Loucy (cell line): ENCODE data around the gene UBASH3A.

Experiments used
- H2AFZ ChIP-seq: fragments of 200-600 bp; sonication (generic); 2 replicates; pipeline ENCODE4 v1.6.0; 2016; ENCODE audit warnings: antibody characterized with exemption, mild to moderate bottlenecking, low read length, moderate library complexity
- H3F3A ChIP-seq: fragments of 200-600 bp; 2 replicates; pipeline ENCODE4 v1.6.0; 2016; ENCODE audit warnings: antibody characterized with exemption, low read depth, mild to moderate bottlenecking
- H3K27me3 ChIP-seq: fragments of 200-600 bp; sonication (generic); 2 replicates; pipeline ENCODE4 v1.6.1; 2014; ENCODE audit warnings: low read length, mild to moderate bottlenecking; ENCODE audit not compliant: insufficient read depth, poor library complexity, severe bottlenecking
- H3K36me3 ChIP-seq: fragments of 200-600 bp; sonication (generic); 2 replicates; pipeline ENCODE4 v1.6.1; 2016; ENCODE audit warnings: low read length; ENCODE audit not compliant: insufficient read depth
- H3K4me1 ChIP-seq: fragments of 200-600 bp; sonication (generic); 2 replicates; pipeline ENCODE4 v1.5.1; 2014; ENCODE audit warnings: low read length, mild to moderate bottlenecking; ENCODE audit not compliant: insufficient read depth, poor library complexity, severe bottlenecking
- H3K4me2 ChIP-seq: fragments of 200-600 bp; sonication (generic); 2 replicates; pipeline ENCODE4 v1.6.0; 2014; ENCODE audit warnings: antibody characterized with exemption, low read length, low read depth, mild to moderate bottlenecking; ENCODE audit not compliant: poor library complexity, severe bottlenecking
- H3K4me3 ChIP-seq: fragments of 200-600 bp; sonication (generic); 2 replicates; pipeline ENCODE4 v1.5.1; 2014; ENCODE audit warnings: low read length, mild to moderate bottlenecking, mixed read lengths; ENCODE audit not compliant: poor library complexity, severe bottlenecking
- H3K79me2 ChIP-seq: fragments of 200-600 bp; sonication (generic); 2 replicates; pipeline ENCODE4 v1.6.1; 2014; ENCODE audit warnings: low read length; ENCODE audit not compliant: insufficient read depth
- H3K9ac ChIP-seq: fragments of 200-600 bp; sonication (generic); 2 replicates; pipeline ENCODE4 v1.6.0; 2014; ENCODE audit warnings: mild to moderate bottlenecking, low read depth, low read length, moderate library complexity; ENCODE audit not compliant: poor library complexity, severe bottlenecking
- H3K9me2 ChIP-seq: fragments of 200-600 bp; sonication (generic); replicated peaks from 2 replicates; pipeline ENCODE4 v1.6.1; 2016; ENCODE audit warnings: low read depth, low read length, mixed read lengths
- H3K9me3 ChIP-seq: fragments of 200-600 bp; sonication (generic); 2 replicates; pipeline ENCODE4 v1.6.1; 2014; ENCODE audit warnings: mild to moderate bottlenecking, antibody characterized with exemption, low read length, low read depth; ENCODE audit not compliant: insufficient read depth
- H4K20me1 ChIP-seq: fragments of 200-600 bp; sonication (generic); 2 replicates; pipeline ENCODE4 v1.6.0; 2014; ENCODE audit warnings: antibody characterized with exemption, low read length, mild to moderate bottlenecking; ENCODE audit not compliant: insufficient read depth, poor library complexity, severe bottlenecking
- CTCF ChIP-seq: fragments of 200-600 bp; sonication (generic); conservative IDR thresholded peaks from 2 replicates; pipeline ENCODE4 v1.5.1; 2014; ENCODE audit warnings: mild to moderate bottlenecking, antibody characterized with exemption, low read length
- EZH2phosphoT487 ChIP-seq: fragments of 200-600 bp; IDR thresholded peaks from 2 replicates; pipeline ENCODE4 v1.6.1; 2018; ENCODE audit warnings: antibody characterized with exemption, mild to moderate bottlenecking, moderate library complexity, borderline replicate concordance

Gene UBASH3A

GRCh38 chr21:42484966-42485365, 81.3 kb downstream of the UBASH3A start:
- H2AFZ ChIP-seq: no peak overlapping the region
- peak overlapping the region; percentile 67 for H3K9ac ChIP-seq
- no peaks in the 10 kb centered on the region for H3K9me2 ChIP-seq
- no peaks in the 10 kb centered on the region for H3K9me3 ChIP-seq
- peaks cover 58% of the 10 kb centered on the region for H3K4me1 ChIP-seq
- peak overlapping the region; percentile 67 for H3K4me2 ChIP-seq
- H3K4me3 ChIP-seq: peak overlapping the region; percentile 50
- TF ChIP-seq EZH2phosphoT487: no peak
- TF ChIP-seq CTCF: no peak
- H3F3A ChIP-seq: no peaks in the 10 kb centered on the region; the same call in 1 of the 2 replicates
- no peaks in the 10 kb centered on the region for H3K36me3 ChIP-seq
- 0 out of 2 replicates have a peak, but pooled peaks cover 9% of the 10 kb centered on the region for H3K79me2 ChIP-seq
- no peaks in the 10 kb centered on the region for H4K20me1 ChIP-seq
- no peaks in the 10 kb centered on the region for H3K27me3 ChIP-seq

GRCh38 chr21:42486072-42486471, 82.4 kb downstream of the UBASH3A start:
- H3K9me2 ChIP-seq: no peaks in the 10 kb centered on the region
- no peaks in the 10 kb centered on the region for H3K36me3 ChIP-seq
- H2AFZ ChIP-seq: no peak overlapping the region
- no peaks in the 10 kb centered on the region for H4K20me1 ChIP-seq
- H3K9me3 ChIP-seq: no peaks in the 10 kb centered on the region
- H3K4me3 ChIP-seq: peak overlapping the region; percentile 50
- TF ChIP-seq CTCF (no peak), EZH2phosphoT487 (no peak)
- peak overlapping the region; percentile 67 for H3K4me2 ChIP-seq
- H3K79me2 ChIP-seq: 0 out of 2 replicates have a peak, but pooled peaks cover 9% of the 10 kb centered on the region
- H3K27me3 ChIP-seq: no peaks in the 10 kb centered on the region
- H3K4me1 ChIP-seq: peaks cover 66% of the 10 kb centered on the region
- H3F3A ChIP-seq: no peaks in the 10 kb centered on the region; the same call in 1 of the 2 replicates
- H3K9ac ChIP-seq: peak overlapping the region; percentile 67

GRCh38 chr21:42486531-42486930, 82.8 kb downstream of the UBASH3A start:
- TF ChIP-seq EZH2phosphoT487 (no peak), CTCF (no peak)
- Histone ChIP-seq H3K4me3 (peak overlapping the region; percentile 50), H3K36me3 (no peaks in the 10 kb centered on the region), H3K4me2 (peak overlapping the region; percentile 67), H3K9me2 (no peaks in the 10 kb centered on the region), H3K4me1 (peaks cover 66% of the 10 kb centered on the region), H3K9me3 (no peaks in the 10 kb centered on the region), H3F3A (no peaks in the 10 kb centered on the region; the same call in 1 of the 2 replicates), H3K27me3 (no peaks in the 10 kb centered on the region), H2AFZ (no peak overlapping the region), H3K9ac (peak overlapping the region; percentile 67), H4K20me1 (no peaks in the 10 kb centered on the region), H3K79me2 (0 out of 2 replicates have a peak, but pooled peaks cover 9% of the 10 kb centered on the region)
